ENCODE results near the gene TUBGCP6.
"Not testable (repeated sequence)": the region's sequence is repeated elsewhere in the genome, so short reads cannot be mapped to it uniquely, and the experiment has no call there.

Gene TUBGCP6

DNA sequence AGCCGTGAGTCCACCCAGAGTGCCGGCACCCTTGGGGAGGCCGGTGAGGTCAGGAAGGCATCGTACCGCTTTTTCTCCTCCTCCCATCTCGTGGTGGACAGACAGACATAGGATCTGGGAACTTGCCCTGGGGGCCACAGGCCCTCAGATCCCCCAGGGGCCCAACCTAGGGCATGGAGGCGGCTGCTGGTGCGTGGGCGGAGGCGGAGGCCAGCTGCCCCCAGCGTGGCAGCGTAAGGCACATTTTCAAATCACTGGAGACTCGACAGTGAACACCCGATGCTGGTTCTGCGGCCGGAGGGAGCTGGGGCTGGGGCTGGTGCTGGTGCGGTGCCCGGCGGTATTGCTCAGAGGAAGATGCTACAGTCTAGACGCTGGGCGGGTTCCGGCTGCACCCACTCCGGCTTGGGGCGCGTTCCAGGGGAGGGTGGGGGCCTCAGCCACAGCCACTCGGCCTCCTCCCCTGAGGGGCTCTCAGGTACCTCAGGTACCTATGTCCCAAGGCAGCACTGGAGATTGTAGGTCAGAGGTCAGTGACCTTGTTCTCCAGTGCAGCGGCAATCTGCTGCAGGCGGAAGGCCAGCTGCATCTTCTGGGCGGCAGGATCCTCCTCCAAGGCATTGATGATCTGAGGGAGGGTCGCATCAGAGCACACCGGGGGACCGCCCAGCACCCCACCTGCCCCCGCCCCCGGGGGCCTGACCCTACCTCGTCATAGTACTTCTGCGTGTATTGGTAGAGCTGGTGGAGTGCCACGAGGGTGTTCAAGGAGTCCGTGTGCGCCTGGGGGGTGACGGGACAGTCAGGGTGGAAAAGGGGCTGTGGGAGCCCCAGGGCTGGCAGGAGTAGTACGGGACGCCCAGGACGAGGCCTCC lies 30.6 kb upstream of the TUBGCP6 start:
- Histone ChIP-seq H3K4me2 (ENCODE audit: low read length) (no peak overlapping the region), H3K9ac (no peak overlapping the region), H3K79me2 (no peaks in the 10 kb centered on the region), H3K4me1 (no peaks in the 10 kb centered on the region), H3K4me3 (ENCODE audit: low read depth, low read length) (no peak overlapping the region), H2AFZ (no peak overlapping the region), H3K27me3 (ENCODE audit: control insufficient read depth, insufficient read depth, low read length) (no peaks in the 10 kb centered on the region), H3K9me3 (ENCODE audit: control insufficient read depth, low read length) (no peaks in the 10 kb centered on the region), H3K36me3 (ENCODE audit: control insufficient read depth, insufficient read depth, low read length) (no peaks in the 10 kb centered on the region), H3K27ac (no peak overlapping the region)
- TF ChIP-seq, protein P1, sequence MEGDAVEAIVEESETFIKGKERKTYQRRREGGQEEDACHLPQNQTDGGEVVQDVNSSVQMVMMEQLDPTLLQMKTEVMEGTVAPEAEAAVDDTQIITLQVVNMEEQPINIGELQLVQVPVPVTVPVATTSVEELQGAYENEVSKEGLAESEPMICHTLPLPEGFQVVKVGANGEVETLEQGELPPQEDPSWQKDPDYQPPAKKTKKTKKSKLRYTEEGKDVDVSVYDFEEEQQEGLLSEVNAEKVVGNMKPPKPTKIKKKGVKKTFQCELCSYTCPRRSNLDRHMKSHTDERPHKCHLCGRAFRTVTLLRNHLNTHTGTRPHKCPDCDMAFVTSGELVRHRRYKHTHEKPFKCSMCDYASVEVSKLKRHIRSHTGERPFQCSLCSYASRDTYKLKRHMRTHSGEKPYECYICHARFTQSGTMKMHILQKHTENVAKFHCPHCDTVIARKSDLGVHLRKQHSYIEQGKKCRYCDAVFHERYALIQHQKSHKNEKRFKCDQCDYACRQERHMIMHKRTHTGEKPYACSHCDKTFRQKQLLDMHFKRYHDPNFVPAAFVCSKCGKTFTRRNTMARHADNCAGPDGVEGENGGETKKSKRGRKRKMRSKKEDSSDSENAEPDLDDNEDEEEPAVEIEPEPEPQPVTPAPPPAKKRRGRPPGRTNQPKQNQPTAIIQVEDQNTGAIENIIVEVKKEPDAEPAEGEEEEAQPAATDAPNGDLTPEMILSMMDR (IDR thresholded peaks at IDR 0.05) = no peak

DNA sequence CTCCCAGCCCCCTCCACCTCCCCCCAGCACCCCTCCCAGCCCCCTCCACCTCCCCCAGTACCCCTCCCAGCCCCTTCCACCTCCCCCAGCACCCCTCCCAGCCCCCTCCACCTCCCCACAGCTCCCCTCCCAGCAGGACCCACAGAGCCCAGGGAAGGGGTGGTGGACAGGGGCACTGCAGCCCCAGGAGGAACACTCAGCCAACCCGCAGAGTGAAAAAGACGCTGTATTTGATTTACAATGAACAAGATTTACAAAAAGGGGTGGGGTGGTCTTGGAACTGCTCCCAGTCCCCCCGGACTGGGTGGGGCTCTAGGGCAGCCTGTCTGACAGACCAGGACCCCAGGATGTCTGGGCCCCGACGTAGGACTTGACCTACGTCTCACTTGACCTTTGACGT lies 29.9 kb upstream of the TUBGCP6 start:
- no peak overlapping the region for H3K27ac ChIP-seq
- no peaks in the 10 kb centered on the region for H3K36me3 ChIP-seq (ENCODE audit: control insufficient read depth, insufficient read depth, low read length)
- no peak overlapping the region for H3K9ac ChIP-seq
- no peak overlapping the region for H3K4me2 ChIP-seq (ENCODE audit: low read length)
- no peak overlapping the region for H3K4me3 ChIP-seq (ENCODE audit: low read depth, low read length)
- H3K27me3 ChIP-seq (ENCODE audit: control insufficient read depth, insufficient read depth, low read length) = no peaks in the 10 kb centered on the region
- no peaks in the 10 kb centered on the region for H3K79me2 ChIP-seq
- H3K9me3 ChIP-seq (ENCODE audit: control insufficient read depth, low read length) = no peaks in the 10 kb centered on the region
- H3K4me1 ChIP-seq = no peaks in the 10 kb centered on the region
- no peak overlapping the region for H2AFZ ChIP-seq
- TF ChIP-seq, protein P1 (IDR thresholded peaks at IDR 0.05) = no peak

DNA sequence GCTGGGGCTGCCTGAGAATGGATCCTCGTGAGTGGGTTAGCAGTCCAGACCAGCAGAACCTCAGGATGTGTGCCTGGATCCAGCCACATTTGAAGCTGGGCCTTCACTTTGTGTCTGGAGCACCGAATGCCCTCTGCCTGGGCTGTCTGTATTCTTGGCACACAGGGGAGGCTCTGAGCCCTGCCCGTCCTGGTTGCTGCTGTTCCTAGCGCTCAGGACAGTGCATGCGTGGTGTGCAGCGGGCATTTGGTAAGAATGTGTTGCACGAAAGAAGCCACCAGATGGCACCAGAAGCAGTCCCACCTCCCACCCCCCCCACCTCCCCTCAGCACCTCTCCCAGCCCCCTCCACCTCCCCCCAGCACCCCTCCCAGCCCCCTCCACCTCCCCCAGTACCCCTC lies 29.5 kb upstream of the TUBGCP6 start:
- H2AFZ ChIP-seq = no peak overlapping the region
- no peaks in the 10 kb centered on the region for H3K27me3 ChIP-seq (ENCODE audit: control insufficient read depth, insufficient read depth, low read length)
- no peaks in the 10 kb centered on the region for H3K36me3 ChIP-seq (ENCODE audit: control insufficient read depth, insufficient read depth, low read length)
- TF ChIP-seq, protein P1 (IDR thresholded peaks at IDR 0.05) = no peak
- H3K27ac ChIP-seq = no peak overlapping the region
- H3K9ac ChIP-seq = no peak overlapping the region
- no peak overlapping the region for H3K4me3 ChIP-seq (ENCODE audit: low read depth, low read length)
- H3K4me2 ChIP-seq (ENCODE audit: low read length) = no peak overlapping the region
- no peaks in the 10 kb centered on the region for H3K79me2 ChIP-seq
- H3K9me3 ChIP-seq (ENCODE audit: control insufficient read depth, low read length) = no peaks in the 10 kb centered on the region
- H3K4me1 ChIP-seq = no peaks in the 10 kb centered on the region

DNA sequence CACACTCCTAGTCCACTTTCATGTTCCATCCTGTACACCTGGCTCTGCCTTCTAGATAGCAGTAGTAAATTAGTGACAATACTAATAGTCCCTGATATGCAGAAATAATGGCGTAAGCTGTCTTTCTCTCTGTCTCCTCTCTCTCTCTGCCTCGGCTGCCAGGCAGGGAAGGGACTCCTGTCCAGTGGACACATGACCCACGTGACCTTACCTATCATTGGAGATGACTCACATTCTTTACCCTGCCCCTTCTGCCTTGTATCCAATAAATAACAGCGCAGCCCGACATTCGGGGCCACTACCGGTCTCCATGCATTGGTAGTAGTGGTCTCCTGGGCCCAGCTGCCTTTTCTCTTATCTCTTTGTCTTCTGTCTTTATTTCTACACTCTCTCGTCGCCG lies 29.0 kb upstream of the TUBGCP6 start:
- not testable (repeated sequence) for H2AFZ ChIP-seq; H3K9ac ChIP-seq; H3K27ac ChIP-seq; H3K4me1 ChIP-seq; H3K27me3 ChIP-seq (ENCODE audit: control insufficient read depth, insufficient read depth, low read length); H3K36me3 ChIP-seq (ENCODE audit: control insufficient read depth, insufficient read depth, low read length); H3K4me2 ChIP-seq (ENCODE audit: low read length); H3K79me2 ChIP-seq; H3K4me3 ChIP-seq (ENCODE audit: low read depth, low read length); H3K9me3 ChIP-seq (ENCODE audit: control insufficient read depth, low read length)

DNA sequence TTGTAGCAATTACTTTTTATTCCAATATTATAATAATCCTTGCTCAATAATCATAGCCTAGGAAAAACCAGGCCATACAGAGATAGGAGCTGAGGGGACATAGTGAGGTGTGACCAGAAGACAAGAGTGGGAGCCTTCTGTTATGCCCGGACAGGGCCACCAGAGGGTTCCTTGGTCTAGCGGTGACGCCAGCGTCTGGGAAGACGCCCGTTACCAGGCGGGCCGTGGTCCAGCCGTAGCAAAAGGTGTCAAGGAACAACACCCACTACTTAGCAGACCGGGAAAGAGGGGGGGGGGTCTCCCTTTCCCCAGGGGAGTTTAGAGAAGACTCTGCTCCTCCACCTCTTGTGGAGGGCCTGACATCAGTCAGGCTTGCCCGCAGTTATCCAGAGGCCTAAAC lies 28.5 kb upstream of the TUBGCP6 start:
- not testable (repeated sequence) for H3K36me3 ChIP-seq (ENCODE audit: control insufficient read depth, insufficient read depth, low read length); H2AFZ ChIP-seq; H3K9ac ChIP-seq; H3K4me3 ChIP-seq (ENCODE audit: low read depth, low read length); H3K27me3 ChIP-seq (ENCODE audit: control insufficient read depth, insufficient read depth, low read length); H3K4me2 ChIP-seq (ENCODE audit: low read length); H3K79me2 ChIP-seq; H3K27ac ChIP-seq; H3K9me3 ChIP-seq (ENCODE audit: control insufficient read depth, low read length); H3K4me1 ChIP-seq

Data from parathyroid adenoma (tissue), 2 donors.